MG63 (cell line): ENCODE results near the gene PPP2R5E. TPM values are rescaled to one million over a fixed set of nuclear protein-coding genes. Genes with fewer than 3 reads are reported as not detected.

Experiments
- total RNA-seq: library from RNA; depleted of rRNA; stranded (reverse); fragments of >200 nt; shearing (Covaris generic); gene quantifications from 2 replicates; pipeline ENCODE4 v1.2.3, GENCODE V29; 2014; ENCODE audit warnings: low replicate concordance; rRNA removed

Gene PPP2R5E
- total RNA-seq, 1 experiment from 2014 or later, result 9.2 TPM

Other genes starting within 250 kb of the PPP2R5E start
- not detected in 2 replicates for gene GPHB5, start 224.4 kb downstream of the PPP2R5E start, total RNA-seq
- 11.3 and 22.9 TPM in 2 replicates for gene WDR89, start 98.5 kb upstream of the PPP2R5E start, total RNA-seq
- gene SGPP1, start 184.7 kb upstream of the PPP2R5E start, total RNA-seq, result 17.1 and 18.0 TPM in 2 replicates